Measurements from ENCODE around the gene B3GAT2. TPM values are rescaled to one million over a fixed set of nuclear protein-coding genes. Genes with fewer than 3 reads are reported as not detected.

B3GAT2 gene
- total RNA-seq, 1 experiment from 2014 or later: 0.22 TPM

DNA sequence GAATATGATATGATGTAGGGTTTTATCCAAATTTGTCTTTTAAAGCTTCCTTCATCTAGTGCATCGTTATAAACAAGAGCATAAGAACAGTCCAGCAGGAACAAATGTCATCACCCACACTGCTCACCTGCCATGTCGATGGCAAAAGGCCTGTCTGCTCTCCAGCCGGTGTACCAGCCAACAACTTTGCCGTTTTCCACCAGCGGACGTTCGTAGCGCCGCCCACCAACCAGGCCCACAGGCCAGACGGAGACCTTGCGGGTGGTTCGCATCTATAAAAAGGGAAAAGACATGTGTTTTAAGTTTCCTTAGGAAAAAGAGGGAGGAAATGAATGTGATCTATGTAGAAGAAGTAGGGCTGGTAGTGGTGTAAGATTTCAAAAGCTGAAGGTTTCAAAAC is 62.9 kb downstream of the B3GAT2 start:
- no peak overlapping the region for H2AFZ ChIP-seq (ENCODE audit: low read length)

More for the DNA sequence above, 62.9 kb downstream of the B3GAT2 start:
- Histone ChIP-seq H2BK15ac (ENCODE audit: low read depth, low read length) (no peak overlapping the region), H3K23ac (ENCODE audit: insufficient read length, low read depth, low read length) (no peak overlapping the region), H3T11ph (ENCODE audit: low read length) (no peak overlapping the region), H3K27me3 (ENCODE audit: insufficient read depth, low read length) (no peaks in the 10 kb centered on the region), H4K8ac (replicated peaks; ENCODE audit: insufficient read length, low read depth, low read length) (no peak overlapping the region), H3K79me2 (ENCODE audit: insufficient read depth, low read length) (no peaks in the 10 kb centered on the region), H4K91ac (ENCODE audit: insufficient read length, low read depth, low read length) (no peak overlapping the region), H4K5ac (ENCODE audit: insufficient read length, low read depth, low read length) (no peak overlapping the region), H3K56ac (ENCODE audit: insufficient read length, low read depth, low read length) (no peak overlapping the region), H3K9ac (ENCODE audit: extremely low read depth, insufficient read length, low read length) (no peak overlapping the region), H3K4me1 (ENCODE audit: insufficient read depth, low read length) (no peaks in the 10 kb centered on the region), H3K18ac (ENCODE audit: insufficient read length, low read depth, low read length) (no peak overlapping the region), H3K14ac (ENCODE audit: insufficient read depth, low read length) (no peak overlapping the region), H4K20me1 (ENCODE audit: control insufficient read depth, insufficient read depth, insufficient read length) (no peaks in the 10 kb centered on the region), H3K27ac (ENCODE audit: insufficient read length, low read depth, low read length) (no peak overlapping the region), H2BK120ac (ENCODE audit: low read depth, low read length, poor library complexity, severe bottlenecking) (no peak overlapping the region), H3K79me1 (ENCODE audit: insufficient read depth, low read depth, low read length, poor library complexity, severe bottlenecking) (no peaks in the 10 kb centered on the region), H2BK5ac (ENCODE audit: insufficient read length, low read length) (no peak overlapping the region), H3K23me2 (ENCODE audit: insufficient read length, low read depth, low read length, poor library complexity, severe bottlenecking) (no peaks in the 10 kb centered on the region), H3K4me2 (ENCODE audit: insufficient read depth, insufficient read length, low read length) (no peak overlapping the region), H2BK12ac (ENCODE audit: insufficient read length, low read depth, low read length) (no peak overlapping the region), H3K4ac (ENCODE audit: low read depth, low read length) (no peak overlapping the region), H2AK5ac (ENCODE audit: insufficient read length, low read length) (no peak overlapping the region), H2BK20ac (ENCODE audit: low read depth, low read length, poor library complexity, severe bottlenecking) (no peak overlapping the region), H3K9me3 (ENCODE audit: control insufficient read depth, low read depth, low read length) (no peaks in the 10 kb centered on the region)
- peaks cover 0 to 6% of the 10 kb centered on the region in 2 experiments; a peak in 3 of 4 replicates for H3K4me1 Mint-ChIP-seq
- H3K27me3 Mint-ChIP-seq (ENCODE audit: low read depth): no peaks in the 10 kb centered on the region; the same call in 1 of the 2 replicates
- DNase-seq: no peak
- no peaks in the 10 kb centered on the region for H3K9me3 Mint-ChIP-seq
- 0 out of 7 replicates have a peak, but pooled peaks cover 0 to 2% (median 0%) of the 10 kb centered on the region in 3 experiments for H3K36me3 Mint-ChIP-seq (ENCODE audit: insufficient read depth in 1 of 3, low read depth in 3 of 3)
- TF ChIP-seq, protein P1, sequence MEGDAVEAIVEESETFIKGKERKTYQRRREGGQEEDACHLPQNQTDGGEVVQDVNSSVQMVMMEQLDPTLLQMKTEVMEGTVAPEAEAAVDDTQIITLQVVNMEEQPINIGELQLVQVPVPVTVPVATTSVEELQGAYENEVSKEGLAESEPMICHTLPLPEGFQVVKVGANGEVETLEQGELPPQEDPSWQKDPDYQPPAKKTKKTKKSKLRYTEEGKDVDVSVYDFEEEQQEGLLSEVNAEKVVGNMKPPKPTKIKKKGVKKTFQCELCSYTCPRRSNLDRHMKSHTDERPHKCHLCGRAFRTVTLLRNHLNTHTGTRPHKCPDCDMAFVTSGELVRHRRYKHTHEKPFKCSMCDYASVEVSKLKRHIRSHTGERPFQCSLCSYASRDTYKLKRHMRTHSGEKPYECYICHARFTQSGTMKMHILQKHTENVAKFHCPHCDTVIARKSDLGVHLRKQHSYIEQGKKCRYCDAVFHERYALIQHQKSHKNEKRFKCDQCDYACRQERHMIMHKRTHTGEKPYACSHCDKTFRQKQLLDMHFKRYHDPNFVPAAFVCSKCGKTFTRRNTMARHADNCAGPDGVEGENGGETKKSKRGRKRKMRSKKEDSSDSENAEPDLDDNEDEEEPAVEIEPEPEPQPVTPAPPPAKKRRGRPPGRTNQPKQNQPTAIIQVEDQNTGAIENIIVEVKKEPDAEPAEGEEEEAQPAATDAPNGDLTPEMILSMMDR (conservative IDR thresholded peaks at IDR 0.05): no peak
- H3K4me3 Mint-ChIP-seq: no peak overlapping the region
- WGBS (ENCODE audit: extremely low coverage, insufficient read length, low lambda C conversion rate): no CpG with 5 or more reads among the region's 12 CpGs
- no peak overlapping the region for H3K27ac Mint-ChIP-seq

Data from H9 (cell line).